ENCODE data around the gene SETD9.

DNA sequence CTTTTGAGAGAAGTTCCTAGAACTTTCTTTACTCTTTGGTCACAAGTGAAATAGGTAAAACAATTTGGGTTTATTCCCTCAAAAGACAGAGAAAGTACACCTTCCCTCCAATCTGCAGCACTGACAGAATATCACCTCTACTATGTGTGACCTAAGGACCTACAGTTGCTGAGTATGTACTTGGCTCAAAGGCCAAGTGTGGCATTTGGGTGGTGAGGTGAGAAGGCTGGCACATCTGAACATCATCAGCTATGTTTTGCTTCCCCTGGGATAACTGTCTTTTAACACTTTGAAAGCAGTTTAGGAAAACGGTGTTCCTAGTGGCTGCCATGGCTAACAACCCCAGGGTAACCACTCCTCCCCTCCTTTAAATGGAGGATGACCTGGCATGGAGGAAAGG lies 24.9 kb downstream of the SETD9 start:
- TF ChIP-seq, protein P1, sequence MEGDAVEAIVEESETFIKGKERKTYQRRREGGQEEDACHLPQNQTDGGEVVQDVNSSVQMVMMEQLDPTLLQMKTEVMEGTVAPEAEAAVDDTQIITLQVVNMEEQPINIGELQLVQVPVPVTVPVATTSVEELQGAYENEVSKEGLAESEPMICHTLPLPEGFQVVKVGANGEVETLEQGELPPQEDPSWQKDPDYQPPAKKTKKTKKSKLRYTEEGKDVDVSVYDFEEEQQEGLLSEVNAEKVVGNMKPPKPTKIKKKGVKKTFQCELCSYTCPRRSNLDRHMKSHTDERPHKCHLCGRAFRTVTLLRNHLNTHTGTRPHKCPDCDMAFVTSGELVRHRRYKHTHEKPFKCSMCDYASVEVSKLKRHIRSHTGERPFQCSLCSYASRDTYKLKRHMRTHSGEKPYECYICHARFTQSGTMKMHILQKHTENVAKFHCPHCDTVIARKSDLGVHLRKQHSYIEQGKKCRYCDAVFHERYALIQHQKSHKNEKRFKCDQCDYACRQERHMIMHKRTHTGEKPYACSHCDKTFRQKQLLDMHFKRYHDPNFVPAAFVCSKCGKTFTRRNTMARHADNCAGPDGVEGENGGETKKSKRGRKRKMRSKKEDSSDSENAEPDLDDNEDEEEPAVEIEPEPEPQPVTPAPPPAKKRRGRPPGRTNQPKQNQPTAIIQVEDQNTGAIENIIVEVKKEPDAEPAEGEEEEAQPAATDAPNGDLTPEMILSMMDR (IDR thresholded peaks at IDR 0.05): no peak
- TF ChIP-seq POLR2AphosphoS5 (IDR thresholded peaks at IDR 0.05; ENCODE audit: low read depth, low read length) (no peak), SIN3A (IDR thresholded peaks at IDR 0.05; ENCODE audit: borderline replicate concordance, insufficient read depth, low read depth, low read length) (no peak)
- TF ChIP-seq, protein P2, sequence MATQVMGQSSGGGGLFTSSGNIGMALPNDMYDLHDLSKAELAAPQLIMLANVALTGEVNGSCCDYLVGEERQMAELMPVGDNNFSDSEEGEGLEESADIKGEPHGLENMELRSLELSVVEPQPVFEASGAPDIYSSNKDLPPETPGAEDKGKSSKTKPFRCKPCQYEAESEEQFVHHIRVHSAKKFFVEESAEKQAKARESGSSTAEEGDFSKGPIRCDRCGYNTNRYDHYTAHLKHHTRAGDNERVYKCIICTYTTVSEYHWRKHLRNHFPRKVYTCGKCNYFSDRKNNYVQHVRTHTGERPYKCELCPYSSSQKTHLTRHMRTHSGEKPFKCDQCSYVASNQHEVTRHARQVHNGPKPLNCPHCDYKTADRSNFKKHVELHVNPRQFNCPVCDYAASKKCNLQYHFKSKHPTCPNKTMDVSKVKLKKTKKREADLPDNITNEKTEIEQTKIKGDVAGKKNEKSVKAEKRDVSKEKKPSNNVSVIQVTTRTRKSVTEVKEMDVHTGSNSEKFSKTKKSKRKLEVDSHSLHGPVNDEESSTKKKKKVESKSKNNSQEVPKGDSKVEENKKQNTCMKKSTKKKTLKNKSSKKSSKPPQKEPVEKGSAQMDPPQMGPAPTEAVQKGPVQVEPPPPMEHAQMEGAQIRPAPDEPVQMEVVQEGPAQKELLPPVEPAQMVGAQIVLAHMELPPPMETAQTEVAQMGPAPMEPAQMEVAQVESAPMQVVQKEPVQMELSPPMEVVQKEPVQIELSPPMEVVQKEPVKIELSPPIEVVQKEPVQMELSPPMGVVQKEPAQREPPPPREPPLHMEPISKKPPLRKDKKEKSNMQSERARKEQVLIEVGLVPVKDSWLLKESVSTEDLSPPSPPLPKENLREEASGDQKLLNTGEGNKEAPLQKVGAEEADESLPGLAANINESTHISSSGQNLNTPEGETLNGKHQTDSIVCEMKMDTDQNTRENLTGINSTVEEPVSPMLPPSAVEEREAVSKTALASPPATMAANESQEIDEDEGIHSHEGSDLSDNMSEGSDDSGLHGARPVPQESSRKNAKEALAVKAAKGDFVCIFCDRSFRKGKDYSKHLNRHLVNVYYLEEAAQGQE (IDR thresholded peaks at IDR 0.05; ENCODE audit: insufficient read depth in 1 of 2, low read depth in 2 of 2, low read length in 1 of 2): no peak
